Measurements from ENCODE around the gene FCMR.
"Not testable (repeated sequence)": the region's sequence is repeated elsewhere in the genome, so short reads cannot be mapped to it uniquely, and the experiment has no call there.

FCMR gene

DNA sequence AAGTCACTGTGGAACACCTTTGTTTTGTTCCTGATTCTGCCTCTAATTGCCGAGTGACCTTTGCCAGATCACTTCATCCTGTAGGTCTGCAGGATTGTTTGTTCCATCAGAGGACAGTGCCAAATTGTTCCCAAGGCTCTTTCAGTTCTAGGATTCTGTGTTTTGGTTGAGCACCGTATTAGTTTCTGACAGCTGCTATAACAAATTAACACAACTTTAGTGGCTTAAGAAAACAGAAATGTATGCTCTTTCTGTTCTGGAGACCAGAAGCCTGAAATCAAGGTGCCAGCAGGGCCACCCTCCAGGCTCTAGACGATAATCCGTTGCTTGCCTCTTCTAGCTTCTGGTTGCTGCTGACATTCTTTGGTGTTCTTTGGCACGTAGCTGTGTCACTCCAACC lies 27.9 kb upstream of the FCMR start:
- DNase-seq = no peak

DNA sequence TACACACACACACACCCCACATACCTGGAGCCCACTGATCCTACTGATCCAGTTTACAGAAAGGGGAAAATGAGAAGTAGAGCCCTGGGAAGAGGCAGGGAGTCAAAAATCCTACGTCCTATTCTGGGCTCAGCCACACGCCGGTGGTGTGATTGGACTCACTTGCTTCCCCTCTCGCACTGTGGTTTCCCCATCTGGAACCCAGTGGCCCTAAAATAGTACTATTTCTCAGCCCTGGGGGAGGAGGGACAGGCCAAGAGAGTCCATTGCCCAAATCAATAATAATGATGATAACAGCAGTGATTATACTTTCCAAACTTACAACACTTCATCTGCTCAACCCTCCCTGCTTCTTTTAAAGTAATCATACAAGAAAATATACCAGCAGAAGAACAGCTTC lies 27.5 kb upstream of the FCMR start:
- DNase-seq = no peak

DNA sequence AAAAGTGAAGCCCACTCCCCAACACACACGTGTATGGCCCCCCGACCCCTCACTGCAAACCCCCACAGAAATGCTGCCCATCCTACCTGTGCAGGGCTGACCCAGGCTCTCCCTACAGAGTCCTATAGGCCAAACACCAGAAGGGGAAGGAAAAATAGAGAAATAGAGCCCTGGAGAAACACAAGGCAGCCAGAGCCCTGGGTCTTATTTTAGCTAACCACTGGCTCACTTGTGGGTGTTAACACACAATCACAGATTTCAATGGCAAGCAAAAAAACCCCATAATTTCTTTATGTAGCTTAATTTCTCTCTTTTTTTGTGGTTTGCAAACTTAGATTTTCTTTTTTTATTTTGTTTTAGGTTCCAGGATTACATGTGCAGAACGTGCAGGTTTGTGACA lies 25.5 kb upstream of the FCMR start:
- no peak for DNase-seq

DNA sequence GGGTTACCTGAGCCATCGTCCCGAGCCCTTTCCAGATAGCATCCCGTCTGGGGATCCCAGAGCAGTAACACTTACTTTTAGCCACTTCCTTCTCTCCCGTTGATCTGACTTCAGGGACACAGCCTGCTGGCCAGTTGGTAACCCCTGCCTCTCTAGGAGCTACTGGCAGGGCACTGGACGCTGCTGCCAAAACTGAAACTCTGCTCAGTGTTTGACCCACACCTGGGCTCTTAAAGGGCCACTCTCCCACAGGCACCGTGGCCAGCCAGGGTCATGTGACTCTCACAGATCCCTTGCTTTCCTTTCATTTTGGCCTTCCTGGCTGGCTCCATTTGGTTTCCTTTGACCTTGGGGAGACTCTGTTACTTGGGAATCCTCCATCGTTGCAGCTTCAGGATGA lies 24.5 kb upstream of the FCMR start, which contains the start of gene PIGR:
PIGR (minus strand) TSS at position 206 of the 400 bp plus-strand sequence. CDS start 5,935 bp downstream, outside the sequence.
- no peak for DNase-seq

DNA sequence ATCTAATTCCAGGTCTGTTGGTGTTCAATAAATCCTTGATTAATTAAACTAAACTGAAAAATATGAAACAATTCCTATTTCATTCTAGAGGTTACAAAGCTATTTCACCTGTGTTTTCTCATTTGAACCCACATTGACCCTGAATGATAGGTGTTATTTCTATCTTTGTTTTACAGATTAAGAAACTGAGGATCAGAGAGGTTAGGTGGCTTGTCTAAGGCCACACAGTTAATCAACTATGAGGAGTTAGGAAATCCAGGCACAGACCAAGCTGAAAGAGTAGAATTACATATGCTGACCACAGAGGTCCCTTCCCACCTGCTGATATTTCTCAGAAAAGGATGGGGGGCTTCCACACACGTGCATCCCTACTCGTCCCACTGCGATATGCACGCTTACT lies 24.0 kb upstream of the FCMR start:
- DNase-seq = no peak

DNA sequence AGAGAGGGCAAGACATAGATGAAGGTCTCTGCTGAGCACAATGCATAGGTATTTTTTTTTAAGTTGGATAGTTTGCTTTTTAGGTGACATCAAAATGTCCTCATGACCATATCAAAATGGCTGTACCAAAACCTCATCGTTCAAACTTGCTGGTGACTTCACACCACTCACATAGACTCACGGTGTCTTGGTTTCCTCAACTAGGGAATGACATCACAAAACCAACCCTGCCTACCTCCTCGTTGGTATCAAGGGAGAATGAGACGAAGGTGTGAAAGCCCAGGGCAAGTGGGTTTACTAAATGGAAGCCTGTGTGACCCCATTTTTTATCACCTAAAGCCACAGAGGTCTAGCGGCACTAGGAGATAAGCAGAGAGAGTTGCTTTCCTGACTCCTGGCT lies 23.0 kb upstream of the FCMR start:
- DNase-seq = no peak

DNA sequence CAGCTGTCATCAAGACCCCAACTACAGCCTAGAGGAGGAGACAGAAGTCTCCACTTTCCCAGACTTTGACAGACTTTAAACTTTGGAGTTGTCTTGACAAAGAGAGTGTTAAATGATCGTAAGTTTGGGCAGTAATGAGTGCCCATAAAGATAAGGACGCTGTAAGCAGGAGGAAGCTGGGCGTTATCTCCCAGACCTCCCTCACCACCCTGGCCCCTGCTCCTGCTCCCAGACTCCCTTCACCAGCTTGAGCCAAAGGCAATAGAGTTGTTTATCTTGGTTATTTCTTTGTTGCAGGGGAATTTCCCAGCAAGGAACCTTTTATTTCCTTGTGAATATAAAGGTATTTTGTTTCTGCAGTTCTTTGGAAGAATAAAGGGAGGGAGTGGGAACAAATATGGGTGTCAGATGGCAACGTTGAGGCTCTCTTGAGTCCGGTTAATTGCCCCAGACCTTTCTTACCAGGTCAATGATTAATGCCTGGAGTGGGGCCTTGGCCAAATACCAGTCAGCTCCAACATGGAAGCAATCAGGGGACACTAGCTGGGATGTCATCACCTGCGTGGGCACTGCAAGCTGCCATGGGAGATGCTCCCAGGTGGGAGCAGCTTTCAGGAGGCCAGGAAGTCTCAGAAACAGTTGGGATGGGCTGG lies 20.2 kb upstream of the FCMR start:
- DNase-seq = no peak

DNA sequence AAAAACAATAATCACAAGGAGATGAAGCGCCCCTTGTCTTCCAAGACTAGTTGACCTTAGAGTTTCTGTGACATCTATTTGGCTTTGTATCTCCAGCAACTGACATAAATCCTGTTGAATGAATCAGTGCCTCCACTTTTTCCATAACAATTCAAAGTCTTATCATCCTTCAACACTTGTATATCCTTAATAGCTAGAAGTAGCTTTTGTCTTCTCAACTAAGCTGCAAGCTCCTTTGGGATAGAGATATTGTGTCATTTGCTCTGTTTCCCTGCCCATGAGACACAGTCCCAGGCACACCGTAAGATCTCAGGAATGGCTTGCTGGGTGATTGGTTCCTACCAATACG lies 18.8 kb upstream of the FCMR start:
- DNase-seq = no peak

DNA sequence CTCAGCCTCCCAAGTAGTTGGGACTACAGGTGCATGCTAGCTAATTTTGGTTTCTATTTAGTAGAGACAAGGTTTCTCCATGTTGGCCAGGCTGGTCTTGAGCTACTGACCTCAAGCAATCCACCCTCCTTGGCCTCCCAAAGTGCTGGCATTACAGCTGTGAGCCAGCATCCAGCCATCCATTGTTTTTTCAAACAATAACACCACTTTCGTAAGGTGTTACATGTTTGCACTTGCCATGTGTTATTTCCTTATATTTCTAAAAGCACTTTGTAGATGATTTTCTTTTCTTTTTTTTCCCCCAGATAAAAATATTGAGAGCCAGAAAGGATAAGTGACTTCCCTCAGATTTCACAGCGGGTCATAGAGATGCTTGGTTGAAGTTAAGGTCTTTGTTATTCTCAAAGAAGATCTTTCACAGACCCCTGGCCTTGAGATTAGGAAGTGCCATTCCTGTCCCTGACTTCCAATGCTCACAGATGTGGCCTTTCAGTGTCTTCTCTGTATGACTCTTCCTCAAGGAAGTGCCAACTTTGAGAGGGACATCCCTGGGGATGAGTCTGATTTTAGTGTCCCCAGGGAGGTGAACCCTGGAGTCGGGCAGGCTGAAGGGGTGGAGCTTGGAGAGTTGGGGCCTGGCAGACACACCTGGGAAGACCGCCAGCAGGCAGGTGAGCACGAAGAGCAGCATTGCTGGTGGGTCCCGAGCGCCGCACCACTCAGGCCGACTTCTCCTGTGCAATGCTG lies 18.3 kb upstream of the FCMR start:
- DNase-seq = no peak

DNA sequence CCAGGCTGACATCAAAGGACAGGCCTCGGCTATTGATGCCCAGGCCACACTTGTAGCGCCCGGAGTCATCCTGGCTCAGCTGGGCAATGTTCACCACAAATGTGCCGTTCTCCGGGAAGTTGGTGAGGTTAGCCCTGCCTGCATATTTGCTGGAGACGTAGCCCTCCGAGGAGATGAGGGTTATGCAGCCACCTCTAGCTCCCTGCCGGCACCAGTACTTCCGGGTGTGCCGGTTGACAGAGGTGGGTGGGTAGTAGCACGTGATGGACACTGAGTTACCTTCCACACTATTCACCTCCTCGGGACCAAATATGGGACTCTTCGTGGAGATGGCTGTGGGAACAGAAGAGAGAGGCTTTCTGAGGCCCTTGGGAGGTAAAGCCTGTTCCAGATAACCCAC lies 17.4 kb upstream of the FCMR start:
- no peak for DNase-seq

DNA sequence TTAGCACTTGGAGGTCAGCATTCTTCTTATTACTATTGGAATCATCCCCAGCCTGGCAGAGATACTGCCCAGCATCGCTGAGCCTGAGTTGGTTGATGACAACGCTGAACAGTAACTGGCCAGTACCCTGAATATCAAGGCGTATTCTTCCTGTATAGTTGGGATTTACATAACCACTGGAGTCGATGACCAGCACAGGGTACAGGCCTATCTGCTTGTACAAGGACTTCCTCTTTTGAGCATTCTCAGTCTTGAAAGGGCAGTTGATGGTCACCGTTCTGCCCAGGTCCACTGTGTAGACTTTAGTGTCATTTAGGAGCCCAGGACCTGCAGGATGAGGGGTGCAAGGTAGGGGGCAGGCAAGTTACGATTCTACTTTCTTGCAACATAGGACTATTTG lies 15.7 kb upstream of the FCMR start:
- no peak for DNase-seq

DNA sequence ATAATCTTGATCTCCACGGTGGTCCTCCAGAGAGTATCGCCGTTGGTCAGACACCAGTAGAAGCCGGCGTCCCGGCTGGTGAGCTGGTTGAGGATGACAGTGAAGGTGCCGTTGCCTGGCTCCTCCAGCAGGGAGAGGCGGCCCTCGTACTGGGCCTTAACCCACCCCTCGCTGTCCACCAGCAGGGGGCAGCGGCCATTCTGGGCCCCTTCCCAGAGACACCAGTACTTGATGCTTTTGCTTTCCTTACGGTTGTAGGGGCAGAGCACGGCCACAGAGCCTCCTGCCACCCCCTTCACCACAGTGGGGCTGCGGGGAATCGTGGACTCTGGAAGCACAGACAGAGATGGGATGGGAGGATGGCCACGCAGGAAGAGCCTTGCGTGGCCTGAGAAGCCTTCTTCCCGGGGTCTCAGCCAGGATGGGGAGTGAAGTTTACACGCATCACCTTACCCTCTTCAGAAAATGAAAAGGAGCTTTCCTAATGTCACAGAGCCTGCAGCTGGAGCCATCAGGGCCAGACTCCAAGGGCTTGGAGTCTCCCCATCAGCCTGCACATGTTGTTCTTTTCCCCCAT lies 13.8 kb upstream of the FCMR start:
- DNase-seq = peak; percentile 63

DNA sequence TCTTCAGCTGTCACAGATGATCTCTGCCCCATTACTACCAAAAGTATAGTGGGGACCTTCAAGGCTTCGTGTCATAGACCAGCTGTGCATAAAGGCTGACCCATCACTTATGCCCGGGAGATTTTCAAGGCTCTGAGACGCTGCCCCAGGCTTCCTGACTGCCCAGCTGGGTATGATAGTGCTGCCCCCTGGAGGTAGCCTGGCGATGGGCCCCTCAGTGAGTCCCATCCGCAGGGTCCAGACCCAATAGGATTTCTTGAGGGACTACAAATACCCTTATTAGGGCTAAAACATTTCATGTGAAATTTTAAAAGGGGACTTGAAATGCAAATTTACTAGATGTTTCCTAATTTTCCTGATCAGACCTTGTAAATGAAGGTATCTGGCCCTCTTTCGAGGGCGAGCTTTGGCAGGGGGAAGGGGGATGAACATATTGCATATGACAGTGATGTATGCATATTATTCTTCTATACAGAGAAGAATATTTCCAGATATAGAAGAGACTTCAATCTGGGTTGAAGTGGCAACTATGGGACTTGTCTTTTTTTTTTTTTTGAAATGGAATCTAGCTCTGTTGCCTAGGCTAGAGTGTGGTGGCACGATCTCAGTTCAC lies 11.7 kb upstream of the FCMR start:
- peak; percentile 64 for DNase-seq

DNA sequence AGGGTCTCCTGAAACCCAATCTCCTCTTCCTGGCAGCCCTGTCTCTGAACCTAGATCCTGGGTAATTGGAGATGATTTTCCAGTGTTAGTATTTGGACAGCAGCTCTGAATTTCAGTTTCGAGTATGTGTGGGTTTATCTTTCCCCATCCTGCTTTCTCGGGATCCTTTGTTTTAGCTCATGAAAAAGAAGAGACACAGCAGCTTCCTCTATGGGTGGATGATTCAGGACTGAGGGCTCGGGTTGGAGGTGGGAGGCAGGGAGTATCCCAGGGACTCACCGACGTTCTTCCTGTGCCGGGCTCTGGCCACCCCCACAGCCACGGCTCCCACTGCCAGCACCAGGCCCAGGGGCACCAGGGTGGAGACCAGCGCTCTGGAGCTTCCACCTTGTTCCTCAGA lies 10.4 kb upstream of the FCMR start:
- DNase-seq = no peak

DNA sequence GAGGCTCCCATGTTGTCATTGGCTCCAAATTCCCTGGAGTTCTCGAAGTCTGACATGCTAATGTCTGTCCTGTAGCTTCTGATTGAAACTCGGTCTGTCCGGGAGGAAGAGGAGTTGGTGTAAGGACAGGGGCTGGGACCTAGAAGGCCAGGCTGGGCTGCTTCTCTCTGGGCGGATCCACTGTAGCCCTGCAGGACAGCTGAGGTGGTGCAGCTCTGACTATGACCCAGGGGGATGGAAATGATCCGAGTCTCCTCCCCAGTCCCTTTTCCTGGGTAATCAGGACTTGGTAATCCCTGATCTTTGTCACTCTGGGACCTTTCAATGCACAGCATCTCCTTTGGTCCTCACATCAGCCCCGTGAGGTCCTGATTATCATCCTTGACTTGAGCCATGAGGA lies 10.0 kb upstream of the FCMR start:
- no peak for DNase-seq

DNA sequence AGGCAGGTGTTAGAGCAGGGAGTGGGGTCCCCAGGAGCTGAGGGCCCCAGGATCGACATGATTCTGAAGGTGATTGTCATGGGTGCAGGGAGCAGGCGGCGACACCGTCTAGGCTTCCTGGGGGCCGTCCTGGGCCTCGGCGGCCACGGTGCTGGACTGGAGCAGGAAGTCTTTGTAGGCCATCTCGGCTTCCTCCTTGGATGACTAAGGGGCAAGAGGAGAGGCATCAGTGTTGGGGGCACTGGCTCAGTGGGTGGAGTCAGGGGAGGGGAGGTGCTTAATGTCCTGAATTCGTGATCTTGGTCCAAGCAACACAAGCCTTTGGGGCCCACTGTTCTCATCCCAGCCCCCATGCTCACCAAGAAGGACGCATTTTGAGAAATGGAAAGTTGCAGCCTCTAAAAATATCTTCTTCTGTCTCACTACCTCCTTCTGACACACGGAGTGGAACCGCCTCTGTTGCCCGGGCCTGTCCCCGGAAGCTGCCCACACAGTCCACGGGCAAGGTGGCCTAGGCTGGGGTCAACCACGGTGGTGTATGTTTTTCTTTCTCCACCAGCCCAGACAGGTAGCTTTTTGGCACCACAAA lies 8.6 kb upstream of the FCMR start:
- peak; percentile 51 for DNase-seq

DNA sequence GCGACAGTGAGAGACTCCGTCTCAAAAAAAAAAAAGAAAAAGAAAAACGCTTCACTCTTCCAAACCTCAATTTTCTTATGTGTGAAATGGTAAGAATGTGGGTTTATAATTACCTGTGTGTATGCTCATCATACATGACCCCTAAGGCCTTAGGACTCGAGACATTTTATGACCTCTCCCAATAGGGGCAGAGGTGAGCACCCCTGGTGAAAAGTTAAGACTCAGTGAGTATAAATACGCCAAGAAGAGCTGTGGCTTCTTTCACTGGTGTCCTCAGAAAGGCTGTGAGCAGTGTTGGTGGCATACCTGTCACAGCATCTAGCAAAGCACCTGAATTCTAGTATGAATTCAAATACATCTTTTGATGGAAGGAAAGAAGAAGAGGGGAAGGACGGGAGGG lies 7.8 kb upstream of the FCMR start:
- no peak for DNase-seq

DNA sequence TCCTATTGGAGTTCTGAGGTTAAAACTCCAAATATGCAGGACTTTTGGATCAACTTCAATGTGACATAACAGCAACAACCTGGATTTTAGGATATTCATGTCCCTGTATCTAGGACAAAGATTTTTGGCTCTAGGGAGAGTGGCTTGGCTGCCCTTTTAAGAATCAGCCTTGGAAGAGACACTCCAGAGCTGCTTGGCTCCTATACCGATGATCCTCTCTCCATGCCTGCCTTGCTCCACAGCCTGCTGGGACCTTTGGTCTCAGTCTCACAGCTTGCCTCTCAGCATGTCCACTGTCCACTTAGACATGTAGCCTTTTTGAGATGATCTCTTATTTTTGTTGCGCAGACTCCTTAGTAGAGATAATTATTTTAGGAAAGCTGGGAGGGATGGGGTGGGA lies 4.5 kb upstream of the FCMR start:
- DNase-seq = no peak

DNA sequence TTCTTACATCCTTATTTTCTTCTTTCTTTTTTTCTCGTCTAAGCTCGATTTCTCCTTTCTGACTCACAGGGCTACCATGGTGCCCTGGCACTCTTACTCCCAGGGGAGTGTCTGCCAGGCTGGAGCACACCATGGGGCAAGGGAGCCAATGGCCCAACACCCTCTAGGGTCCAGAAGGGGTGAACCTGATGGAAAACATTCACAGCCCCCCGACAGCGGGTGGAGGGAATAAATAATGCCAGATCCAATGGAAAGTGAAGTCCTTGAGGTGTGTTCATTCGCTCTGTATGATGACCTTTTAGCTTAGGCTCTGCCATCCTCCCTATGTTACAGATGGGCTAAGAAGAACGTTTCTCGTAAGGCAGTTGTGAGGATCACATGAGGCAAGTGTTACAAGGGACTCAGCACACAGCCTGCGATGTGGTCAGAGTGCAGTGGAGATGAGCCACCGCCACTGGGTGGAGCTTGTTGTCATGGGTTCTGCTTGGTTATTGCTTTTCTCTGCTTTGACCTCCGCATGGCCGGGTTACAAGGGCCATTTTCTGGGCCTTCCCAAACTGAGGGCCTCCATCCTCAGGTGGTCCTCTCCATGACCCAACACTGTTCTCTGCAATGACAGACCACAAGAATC lies 3.5 kb upstream of the FCMR start:
- DNase-seq = peak; percentile 79

DNA sequence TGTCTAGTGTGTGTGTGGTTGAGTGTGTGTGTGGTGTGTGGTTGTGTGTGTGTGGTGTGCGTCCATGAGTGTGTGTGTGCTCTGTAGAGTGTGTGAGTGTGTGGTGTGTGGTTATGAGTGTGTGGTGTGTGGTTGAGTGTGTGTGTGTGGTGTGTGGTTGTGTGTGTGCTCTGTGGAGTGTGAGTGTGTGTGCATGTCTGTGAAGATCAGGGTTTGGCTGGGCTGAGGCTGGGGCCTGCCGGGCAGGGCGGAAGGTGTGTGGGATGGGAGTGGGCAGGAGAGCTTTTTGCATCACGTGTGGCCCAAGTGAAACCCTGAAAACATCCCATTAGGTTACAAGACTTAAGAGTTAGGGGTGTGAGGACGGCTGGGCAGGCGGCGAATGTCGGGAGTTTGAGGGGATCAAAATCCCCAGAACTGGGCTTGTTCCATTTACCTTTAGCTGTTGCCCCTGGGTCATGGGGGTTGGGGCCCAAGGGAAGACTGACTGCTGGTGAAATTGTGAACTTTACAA lies 2.9 kb upstream of the FCMR start:
- DNase-seq = peak; percentile 42

DNA sequence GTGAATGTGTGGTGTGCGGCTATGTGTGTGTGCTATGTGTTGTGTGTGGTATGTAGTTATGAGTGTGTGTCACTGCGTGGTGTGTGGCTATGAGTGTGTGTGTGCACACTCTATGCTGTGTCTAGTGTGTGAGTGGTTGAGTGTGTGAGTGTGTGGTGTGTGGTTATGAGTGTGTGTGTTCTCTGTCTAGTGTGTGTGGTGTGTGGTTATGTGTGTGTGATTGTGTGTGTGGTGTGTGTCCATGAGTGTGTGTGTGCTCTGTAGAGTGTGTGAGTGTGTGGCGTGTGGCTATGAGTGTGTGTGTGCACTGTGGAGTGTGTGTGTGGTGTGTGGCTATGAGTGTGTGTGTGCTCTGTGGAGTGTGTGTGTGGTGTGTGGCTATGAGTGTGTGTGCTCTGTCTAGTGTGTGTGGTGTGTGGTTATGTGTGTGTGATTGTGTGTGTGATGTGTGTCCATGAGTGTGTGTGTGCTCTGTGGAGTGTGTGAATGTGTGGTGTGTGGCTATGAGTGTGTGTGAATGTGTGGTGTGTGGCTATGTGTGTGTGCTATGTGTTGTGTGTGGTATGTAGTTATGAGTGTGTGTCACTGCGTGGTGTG lies 2.3 kb upstream of the FCMR start:
- DNase-seq = not testable (repeated sequence)
